GM21786 (cell line): ENCODE measurements around the gene DOK5.
A peak's percentile ranks its signal among the peaks of the same experiment; 100 is the strongest.

Experiments used
- ATAC-seq: cut with Tn5 transposase; IDR thresholded peaks from one replicate; pipeline ENCODE4 v1.9.1; 2021; ENCODE audit not compliant: unreplicated experiment

DOK5 gene

DNA sequence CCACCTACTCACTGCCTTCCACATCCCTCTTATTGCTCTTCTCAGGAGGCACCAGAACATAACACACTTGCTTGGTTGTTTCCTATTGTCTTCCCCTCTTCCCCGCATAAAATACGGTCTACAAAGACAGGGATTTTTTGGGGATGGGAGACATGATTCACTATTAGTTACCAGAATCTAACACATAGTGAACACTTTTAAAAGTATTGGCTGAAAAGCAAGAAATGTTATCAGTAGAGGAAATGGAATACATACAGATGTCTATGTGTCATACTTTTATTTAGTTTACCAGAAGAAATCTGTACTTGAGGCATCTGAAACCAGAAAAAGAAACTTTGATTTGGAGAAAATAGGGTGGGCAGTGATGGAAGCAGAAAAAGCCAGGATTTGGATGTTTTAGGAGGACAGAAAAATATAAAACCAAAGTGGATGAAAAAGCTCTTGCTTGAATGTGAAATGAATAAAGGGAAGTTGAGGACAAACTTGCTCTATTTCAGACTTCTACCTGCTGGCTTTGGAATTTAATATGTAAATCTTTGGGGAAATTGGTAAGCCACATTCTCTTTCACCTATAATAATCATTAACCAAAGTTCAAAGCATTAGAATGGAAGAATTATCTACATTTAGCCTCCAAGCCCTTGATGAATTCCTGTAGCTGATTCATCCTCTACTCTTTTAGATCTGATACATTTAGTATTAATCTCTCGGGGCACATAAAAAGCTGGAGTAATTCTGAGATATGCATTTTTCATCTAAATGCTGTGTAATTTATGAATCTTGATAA is 82.6 kb downstream of the DOK5 start:
- no peak for ATAC-seq

DNA sequence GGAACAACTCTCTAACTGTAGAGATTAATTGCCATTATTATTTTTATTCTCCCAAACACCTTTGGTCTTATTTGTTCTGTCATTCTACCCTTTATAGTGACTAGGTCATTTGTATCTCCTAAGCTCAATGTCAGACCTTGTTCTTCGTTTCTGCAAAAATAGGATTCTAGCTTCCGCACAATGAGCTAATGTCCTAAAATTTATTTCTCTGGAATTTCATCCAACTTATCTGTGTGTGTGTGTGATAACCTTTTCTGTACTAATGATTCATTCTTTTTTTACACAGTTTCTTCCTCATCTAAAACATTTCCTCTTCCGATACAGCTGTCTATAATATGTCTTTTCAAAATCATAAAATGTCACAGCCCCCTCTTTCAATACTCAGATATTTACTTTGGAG is 84.5 kb downstream of the DOK5 start:
- ATAC-seq = no peak

- ATAC-seq = no peak
These were observed 85.0 kb downstream of the DOK5 start for GRCh38 chr20:54560357-54560756.

DNA sequence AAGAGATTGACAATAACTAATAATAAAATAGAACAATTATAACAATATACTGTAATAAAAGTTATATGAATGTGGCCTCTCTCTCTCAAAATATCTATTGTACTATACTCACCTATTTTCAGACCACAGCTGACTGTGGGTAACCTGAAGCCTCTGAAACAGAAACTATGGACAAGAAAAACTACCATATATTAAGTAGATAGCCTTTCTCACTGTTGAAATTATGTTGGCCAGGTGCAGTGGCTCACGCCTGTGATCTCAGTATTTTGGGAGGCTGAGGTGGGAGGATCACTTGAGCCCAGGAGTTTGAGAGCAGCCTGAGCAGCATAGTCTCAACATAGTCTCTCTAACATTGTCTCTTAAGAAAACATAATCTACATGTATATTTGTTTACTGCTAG is 89.9 kb downstream of the DOK5 start:
- no peak for ATAC-seq

- ATAC-seq = no peak
These were observed 90.8 kb downstream of the DOK5 start for GRCh38 chr20:54566031-54566688.

DNA sequence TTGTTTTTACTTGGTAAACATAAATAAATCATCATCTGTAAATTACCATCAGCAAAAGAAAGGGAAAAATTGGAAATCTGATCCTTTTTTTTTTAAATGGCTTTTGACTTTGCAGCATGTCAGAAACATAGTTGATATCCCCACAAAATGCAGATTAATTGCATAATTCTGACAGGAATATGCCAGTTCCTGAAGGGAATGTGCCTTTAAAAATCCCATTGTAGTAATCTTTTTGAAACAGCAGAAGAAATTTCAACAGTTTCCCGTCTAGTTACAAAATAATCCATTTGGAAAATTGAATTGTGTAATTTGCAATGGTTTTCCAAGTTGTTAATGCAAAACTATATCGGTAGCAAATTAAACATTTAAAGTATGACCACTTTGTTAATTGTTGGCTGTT is 95.2 kb downstream of the DOK5 start:
- ATAC-seq = no peak

GRCh38 chr20:54572665-54573435 is 97.5 kb downstream of the DOK5 start:
- ATAC-seq = no peak

DNA sequence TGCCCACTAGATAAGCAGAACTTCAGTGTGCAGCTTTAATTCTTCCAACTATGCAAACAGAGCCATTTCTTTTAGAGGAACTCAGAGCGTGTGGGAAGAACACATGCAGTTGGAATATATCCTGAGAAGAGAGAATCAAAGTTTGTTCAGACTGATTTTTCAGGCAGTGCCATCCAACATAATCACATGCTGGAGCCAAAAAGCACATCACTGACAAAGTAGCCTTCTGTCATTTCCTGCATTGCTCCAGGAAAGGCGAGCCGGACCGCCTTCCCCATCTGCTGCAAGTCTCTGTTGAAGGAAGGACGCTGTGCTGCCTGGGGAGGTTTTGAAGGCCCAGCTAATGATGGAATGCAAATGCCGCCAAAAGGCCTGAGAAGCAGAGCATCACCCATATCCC is 98.4 kb downstream of the DOK5 start:
- no peak for ATAC-seq

DNA sequence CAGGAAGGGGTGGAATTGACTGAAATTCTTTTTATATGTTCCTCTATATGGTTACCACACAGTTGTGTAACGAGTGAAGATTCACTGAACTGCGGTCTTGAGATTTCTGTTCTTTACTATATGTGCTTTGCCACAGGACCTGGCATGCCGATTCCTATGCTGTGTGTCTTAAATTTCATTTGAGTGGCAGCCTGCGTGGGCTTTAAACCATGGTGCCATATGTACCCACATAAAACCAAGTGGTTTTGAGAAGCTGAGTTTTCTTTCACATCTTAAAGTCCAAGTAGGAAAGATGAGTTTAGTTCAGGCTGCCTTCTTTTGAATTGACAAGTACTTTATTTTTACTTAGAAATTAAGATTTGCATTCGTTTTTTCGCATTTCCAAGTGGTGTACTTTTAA is 101.1 kb downstream of the DOK5 start:
- no peak for ATAC-seq

- ATAC-seq = no peak
These were observed 102.2 kb downstream of the DOK5 start for GRCh38 chr20:54577637-54578036.

- ATAC-seq = no peak
These were observed 109.8 kb downstream of the DOK5 start for GRCh38 chr20:54585217-54585616.

DNA sequence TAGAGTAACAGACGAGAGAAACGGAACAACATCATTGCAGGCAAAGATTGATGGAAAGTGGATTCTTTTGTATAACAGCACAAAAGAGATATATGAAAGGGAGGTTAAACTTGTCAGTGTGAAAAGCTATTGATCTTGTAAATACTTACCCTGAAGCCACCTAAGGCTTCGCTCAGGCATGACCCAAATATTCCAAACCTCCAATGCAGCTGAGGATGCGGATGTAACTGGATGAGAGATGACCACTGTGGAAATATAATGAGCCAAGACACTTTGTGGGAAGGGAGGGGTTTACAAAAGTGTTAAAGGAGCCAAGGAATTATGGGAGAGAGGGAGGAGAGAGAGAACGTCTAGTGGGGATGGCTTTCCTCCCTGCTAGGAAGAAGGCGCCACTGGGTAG is 112.0 kb downstream of the DOK5 start:
- ATAC-seq = no peak

DNA sequence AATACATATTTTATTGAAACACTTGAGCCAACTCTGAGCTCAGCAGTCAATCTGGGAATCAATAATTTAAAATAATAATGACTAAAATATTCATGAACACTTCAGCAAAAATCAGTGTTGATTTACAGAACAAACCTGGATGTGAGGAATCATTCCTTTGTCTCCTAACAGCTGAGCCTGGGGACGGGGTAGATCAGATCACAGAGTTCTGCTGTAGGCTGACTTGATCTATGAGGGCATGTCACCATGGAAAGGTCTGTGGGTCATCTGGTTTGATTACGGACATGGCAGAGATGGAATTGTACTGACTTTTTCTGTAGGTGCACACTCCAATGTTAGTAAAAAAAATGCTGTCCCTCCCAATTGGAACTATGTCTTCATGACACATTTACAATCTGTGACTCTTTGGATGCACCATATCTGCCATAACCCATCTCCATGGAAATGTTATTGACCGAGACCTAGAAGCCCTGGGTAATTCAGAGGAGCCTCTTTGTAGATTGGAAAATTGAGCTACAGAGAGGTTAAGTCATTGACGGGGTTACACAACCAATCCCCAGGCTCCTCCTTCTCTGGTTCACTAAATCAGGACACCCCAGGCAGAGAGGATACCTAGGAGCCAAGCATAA is 114.1 kb downstream of the DOK5 start:
- ATAC-seq = no peak

- no peak for ATAC-seq
These were observed 115.5 kb downstream of the DOK5 start for GRCh38 chr20:54590856-54591255.

DNA sequence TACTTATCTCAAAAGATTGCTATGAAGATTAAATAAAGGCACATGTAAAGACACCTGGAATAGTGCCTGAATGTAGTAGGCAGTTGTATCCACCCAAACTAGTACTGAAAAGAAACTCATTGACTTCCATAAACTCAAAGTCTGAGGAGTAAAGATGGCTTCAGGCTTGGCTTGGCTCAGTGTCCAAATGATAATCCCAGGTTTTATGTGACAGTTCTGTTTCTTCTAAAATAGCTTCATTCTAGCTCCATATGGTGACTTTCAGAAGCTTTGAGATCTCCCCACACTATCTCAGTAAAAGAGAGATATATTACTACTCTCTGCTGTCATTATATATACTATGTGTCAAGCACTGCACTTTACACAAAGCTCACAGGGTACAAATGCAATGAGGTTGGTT is 121.3 kb downstream of the DOK5 start:
- no peak for ATAC-seq

DNA sequence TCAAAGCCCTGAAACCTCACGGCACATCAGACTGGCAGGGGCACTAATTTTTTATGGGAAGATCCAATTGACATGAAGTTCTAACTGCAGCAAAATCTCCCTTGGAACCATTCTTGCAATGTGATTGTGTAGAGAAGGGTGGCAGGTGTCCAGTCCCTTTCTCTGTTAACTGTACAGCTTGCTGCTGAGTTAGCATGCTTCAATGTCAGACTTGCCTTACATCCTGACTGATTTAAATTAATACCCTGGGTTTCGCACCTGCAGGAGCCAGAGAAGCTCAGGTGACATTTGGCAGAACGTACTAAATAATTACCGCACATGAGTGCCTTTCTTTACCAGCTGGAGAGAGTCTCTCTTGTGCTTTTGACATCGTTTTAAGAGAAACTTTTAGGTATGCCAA is 123.0 kb downstream of the DOK5 start:
- no peak for ATAC-seq

DNA sequence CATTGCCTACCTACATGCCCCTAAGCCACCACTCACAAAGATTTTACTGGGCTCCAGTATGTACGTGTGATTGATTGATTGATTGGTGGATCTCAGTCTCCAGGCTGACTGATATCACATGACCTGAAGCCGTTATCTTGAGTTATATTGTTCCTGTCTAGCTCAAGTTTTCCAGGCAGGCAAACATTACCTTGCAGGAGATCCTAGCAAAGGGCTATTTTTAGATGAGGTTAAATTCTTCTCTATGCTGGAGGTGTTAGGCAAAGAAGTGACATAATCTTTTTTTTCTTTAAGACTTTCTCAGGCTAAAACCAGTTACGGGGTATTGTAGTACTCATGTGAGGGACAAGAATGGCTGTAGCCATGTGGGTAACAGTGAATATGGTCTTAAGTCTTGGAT is 125.2 kb downstream of the DOK5 start:
- no peak for ATAC-seq

DNA sequence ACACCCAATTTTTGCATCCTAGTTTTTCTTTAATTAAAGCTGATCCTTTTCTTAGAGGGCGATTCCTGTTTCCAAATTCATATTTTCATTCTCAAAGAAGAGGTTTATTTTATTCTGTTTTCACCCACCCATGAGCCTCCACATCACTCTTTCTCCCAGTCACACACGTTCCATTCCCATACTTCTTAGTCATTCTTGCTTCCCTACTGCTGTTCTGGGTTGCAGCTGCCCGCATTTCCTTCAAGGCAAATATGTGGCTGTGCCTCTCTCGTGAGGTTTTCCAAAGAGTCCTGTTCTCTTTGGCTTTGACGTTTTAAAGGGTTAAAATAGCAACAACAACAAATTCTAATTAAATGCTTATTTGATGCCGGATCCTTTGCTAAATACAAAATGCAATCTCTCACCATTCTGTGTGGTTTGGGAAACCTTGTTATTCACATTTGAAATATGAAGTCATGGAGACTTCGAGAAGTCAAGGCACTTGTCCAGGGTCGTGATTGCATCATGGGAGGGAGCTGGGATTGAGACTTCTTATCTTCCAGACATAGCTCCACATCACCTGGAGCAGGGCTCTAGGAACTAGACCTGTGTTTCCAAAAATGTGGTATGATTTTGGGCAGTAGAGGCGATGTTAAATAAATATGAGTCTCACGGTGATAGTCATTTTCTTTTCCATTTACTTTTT is 126.6 kb downstream of the DOK5 start:
- no peak for ATAC-seq

DNA sequence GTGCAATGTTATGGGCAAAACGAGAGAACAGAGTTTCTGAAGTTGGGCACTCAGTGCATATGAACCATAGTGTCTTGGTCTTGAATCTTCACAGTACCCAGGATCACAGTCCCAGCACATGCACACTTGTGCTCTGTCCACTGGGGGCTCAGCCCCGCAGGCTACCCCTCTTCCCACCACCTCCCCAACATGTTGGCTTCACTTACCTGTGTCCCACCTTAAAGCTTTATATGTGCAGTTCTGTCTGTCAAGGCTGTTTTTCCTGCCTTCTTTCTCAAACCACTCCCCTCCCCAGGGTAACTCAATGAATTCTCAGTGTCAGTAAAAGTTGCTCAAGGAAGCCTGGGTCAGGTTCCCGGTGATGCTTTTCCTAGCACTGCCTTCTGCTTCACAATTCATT is 129.9 kb downstream of the DOK5 start:
- ATAC-seq = no peak

DNA sequence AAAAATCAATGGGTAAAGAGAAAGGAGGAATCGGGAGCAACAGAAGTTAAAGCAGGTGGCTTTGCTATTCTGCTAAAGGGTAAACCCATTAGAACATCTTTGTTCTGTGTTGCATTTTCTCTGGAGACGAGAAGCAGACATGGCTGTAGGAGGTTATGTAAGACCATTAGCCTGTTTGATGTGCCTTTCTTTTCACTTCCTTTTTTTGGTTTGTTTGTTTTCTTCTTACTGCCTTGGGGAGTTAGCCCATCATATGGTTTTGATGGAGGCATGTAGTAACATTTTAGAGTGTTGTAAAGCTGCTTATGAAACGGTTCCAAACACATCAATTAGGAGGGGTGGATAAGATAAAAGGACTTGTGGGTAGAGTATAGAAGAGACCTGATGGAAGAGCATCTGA is 131.0 kb downstream of the DOK5 start:
- ATAC-seq = peak; percentile 81
